ENCODE results near the gene CITED1. TPM values are rescaled to one million over a fixed set of nuclear protein-coding genes. Genes with fewer than 3 reads are reported as not detected.

Gene CITED1
- total and polyA plus RNA-seq, 2 of the 4 experiments (the other 2 are of a cell fraction): 0.18 to 0.24 TPM

GRCh38 chrX:72271812-72272211, 33.9 kb downstream of the CITED1 start:
- Histone ChIP-seq H3K4ac (ENCODE audit: low read depth, low read length) (no peak overlapping the region), H4K20me1 (ENCODE audit: insufficient read depth, low read length) (peaks cover 89% of the 10 kb centered on the region), H3K9me3 (ENCODE audit: control insufficient read depth, insufficient read depth, low read length) (no peaks in the 10 kb centered on the region), H3K79me1 (ENCODE audit: low read depth in 1 of 2, low read length in 2 of 2) (peaks cover 26 to 73% of the 10 kb centered on the region in 2 experiments), H2BK15ac (ENCODE audit: low read depth, low read length) (no peak overlapping the region), H4K5ac (ENCODE audit: low read depth, low read length) (no peak overlapping the region), H3K9me1 (ENCODE audit: insufficient read depth, low read length) (peaks cover 34% of the 10 kb centered on the region), H2BK120ac (ENCODE audit: low read depth, low read length) (no peak overlapping the region), H2AK9ac (replicated peaks; ENCODE audit: low read depth, low read length, poor library complexity) (no peak overlapping the region), H2AK5ac (ENCODE audit: low read depth, low read length) (no peak overlapping the region), H3K18ac (ENCODE audit: low read depth, low read length) (no peak overlapping the region), H3K27me3 (ENCODE audit: control insufficient read depth, insufficient read depth, low read length) (no peaks in the 10 kb centered on the region), H4K8ac (ENCODE audit: low read depth in 2 of 2, low read length in 2 of 2) (no peak overlapping the region), H2AFZ (replicated peaks; ENCODE audit: low read length, poor library complexity) (no peak overlapping the region), H3K23ac (ENCODE audit: low read depth, low read length) (no peak overlapping the region), H3K27ac (ENCODE audit: insufficient read depth, low read length) (no peak overlapping the region), H3K4me2 (ENCODE audit: low read depth, low read length) (no peak overlapping the region), H2BK20ac (ENCODE audit: low read depth, low read length) (no peak overlapping the region), H3K9ac (ENCODE audit: low read depth, low read length) (no peak overlapping the region), H3K4me3 (ENCODE audit: insufficient read depth, low read depth, low read length) (no peak overlapping the region), H3K14ac (replicated peaks; ENCODE audit: low read depth, low read length) (0 out of 2 replicates have a peak overlapping the region, but pooled peaks have one; percentile 11), H2BK5ac (ENCODE audit: low read depth, low read length, poor library complexity, severe bottlenecking) (peak overlapping the region; percentile 32), H3K56ac (ENCODE audit: extremely low read depth, insufficient read depth, low read length) (no peak overlapping the region), H4K91ac (ENCODE audit: insufficient read depth, low read depth, low read length) (no peak overlapping the region), H3K36me3 (ENCODE audit: control insufficient read depth, insufficient read depth, low read length) (peaks cover 60% of the 10 kb centered on the region), H3K4me1 (ENCODE audit: control insufficient read depth, insufficient read depth, low read length) (peaks cover 33% of the 10 kb centered on the region)
- BruUV-seq (replicated peaks): no TSS peak
- 80% methylated on average over 1 of the region's 3 CpGs; no CpG with 5 or more reads in 1 of the 2 experiments for WGBS, 2 experiments (ENCODE audit: extremely low coverage in 2 of 2, insufficient read length in 1 of 2)
- in situ Hi-C loops (cut with MboI; ENCODE audit: low sequenced_read_pairs) (no loop called here), intact Hi-C loops (cut with micrococcal nuclease) (no loop called here), dilution Hi-C loops (cut with HindIII; ENCODE audit: low sequenced_read_pairs, unreplicated experiment) (no loop called here)
- DNase-seq (no peak), ATAC-seq (ENCODE audit: low read depth) (no peak)
- ChIA-PET POLR2A (ENCODE audit: unreplicated experiment) (interaction anchor here (1.0 kb wide), 1 partner anchor 15 kb away, joined by 3 read pairs; no protein-coding TSS in a partner anchor), CTCF (no interaction called here)
- TF ChIP-seq RCOR1 (IDR thresholded peaks at IDR 0.05; ENCODE audit: insufficient replicate concordance, low read length) (no peak), MXI1 (IDR thresholded peaks at IDR 0.05; ENCODE audit: borderline replicate concordance, low read depth, low read length) (no peak)
